Coronary artery (tissue), 2 donors: Measurements from ENCODE around the gene MAD1L1.

Source experiments
- DNase-seq: peaks from one replicate; pipeline ENCODE4 v3.0.0-alpha.2; 2017; ENCODE audit warnings: low spot score
- H3K27ac ChIP-seq, 2 donors: fragments of 200-600 bp; sonication (generic); one replicate each; pipeline ENCODE4 v1.5.1; 2016 to 2019
- H3K4me3 ChIP-seq: fragments of 200-600 bp; sonication (generic); 2 replicates; pipeline ENCODE4 v1.5.1; 2016; ENCODE audit warnings: mild to moderate bottlenecking, moderate library complexity
- TF ChIP-seq, protein P1 (sequence below): fragments of 200-600 bp; sonication (generic); IDR thresholded peaks from one replicate; pipeline ENCODE4 v1.5.1; 2019; ENCODE audit warnings: antibody characterized with exemption

MAD1L1 gene

DNA sequence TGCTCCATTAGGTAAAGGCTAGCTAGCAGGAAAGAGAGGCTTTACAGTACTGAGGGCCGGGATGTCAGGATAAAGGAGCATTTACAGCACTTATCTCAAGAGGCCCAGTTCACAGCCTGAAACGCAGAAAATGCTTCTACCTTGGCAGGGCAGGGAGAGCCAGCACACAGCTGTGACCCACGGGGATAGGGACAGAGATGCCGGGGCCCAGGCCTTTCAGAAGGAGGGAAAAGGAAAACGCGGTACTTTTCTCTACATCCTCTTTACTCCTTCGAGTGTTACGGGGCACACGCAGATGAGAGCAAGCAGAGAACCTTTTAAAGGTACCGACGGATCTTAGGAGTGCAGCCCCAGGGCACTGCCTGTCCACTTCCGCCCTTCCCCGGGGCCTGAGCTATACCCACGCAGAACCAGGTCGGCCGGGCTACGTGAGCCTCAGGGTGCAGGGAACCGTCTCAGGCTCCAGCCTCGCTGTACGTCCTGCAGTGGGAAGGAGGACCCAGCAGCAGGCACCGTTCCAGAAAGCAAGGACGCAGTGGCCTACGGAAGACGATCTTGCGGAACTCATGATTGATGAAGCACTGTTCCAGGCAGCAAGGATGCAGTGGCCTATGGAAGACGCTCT lies 330.4 kb downstream of the MAD1L1 start:
- Histone ChIP-seq H3K4me3 (no peak overlapping the region), H3K27ac (no peak overlapping the region)
- no peak for DNase-seq
- TF ChIP-seq, protein P1, sequence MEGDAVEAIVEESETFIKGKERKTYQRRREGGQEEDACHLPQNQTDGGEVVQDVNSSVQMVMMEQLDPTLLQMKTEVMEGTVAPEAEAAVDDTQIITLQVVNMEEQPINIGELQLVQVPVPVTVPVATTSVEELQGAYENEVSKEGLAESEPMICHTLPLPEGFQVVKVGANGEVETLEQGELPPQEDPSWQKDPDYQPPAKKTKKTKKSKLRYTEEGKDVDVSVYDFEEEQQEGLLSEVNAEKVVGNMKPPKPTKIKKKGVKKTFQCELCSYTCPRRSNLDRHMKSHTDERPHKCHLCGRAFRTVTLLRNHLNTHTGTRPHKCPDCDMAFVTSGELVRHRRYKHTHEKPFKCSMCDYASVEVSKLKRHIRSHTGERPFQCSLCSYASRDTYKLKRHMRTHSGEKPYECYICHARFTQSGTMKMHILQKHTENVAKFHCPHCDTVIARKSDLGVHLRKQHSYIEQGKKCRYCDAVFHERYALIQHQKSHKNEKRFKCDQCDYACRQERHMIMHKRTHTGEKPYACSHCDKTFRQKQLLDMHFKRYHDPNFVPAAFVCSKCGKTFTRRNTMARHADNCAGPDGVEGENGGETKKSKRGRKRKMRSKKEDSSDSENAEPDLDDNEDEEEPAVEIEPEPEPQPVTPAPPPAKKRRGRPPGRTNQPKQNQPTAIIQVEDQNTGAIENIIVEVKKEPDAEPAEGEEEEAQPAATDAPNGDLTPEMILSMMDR = no peak

DNA sequence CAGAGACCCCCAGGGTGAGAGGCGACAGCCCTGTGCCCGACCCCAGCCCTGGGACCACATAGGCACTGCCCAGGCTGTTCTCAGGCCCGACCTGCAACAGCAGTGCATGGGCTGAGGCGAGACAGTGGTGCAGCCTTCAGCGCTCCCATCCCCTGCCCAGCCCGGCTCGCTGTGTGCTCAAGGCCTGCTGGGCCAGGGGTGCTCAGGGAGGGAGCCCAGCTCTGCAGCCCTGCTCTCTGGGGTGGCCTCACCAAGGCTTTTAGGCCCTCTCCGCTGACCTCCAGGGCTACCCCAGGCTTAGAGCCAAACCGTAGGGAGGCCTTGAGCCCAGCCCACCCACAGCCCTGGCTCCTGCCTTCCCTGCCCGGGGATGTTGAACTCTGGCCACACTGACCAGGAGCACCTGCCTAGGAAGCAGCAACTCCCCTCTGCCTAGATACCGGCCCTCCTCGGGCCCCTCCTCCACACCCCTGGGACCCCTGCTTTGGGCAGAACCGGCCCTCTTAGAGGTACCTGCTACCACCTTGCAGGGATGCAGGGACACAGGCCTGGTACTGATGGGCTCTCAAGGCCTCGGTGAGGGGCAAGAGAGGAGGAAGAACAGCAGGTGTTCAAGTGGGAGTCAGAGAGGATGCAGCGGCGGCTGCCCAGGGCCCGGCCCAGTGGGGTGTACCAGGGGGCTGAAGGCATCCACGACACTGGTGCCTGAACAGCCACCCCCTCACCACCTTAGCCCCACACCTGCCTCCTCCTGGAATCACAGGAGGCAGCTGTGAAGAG lies 331.1 kb downstream of the MAD1L1 start:
- TF ChIP-seq, protein P1 = no peak
- DNase-seq = no peak

DNA sequence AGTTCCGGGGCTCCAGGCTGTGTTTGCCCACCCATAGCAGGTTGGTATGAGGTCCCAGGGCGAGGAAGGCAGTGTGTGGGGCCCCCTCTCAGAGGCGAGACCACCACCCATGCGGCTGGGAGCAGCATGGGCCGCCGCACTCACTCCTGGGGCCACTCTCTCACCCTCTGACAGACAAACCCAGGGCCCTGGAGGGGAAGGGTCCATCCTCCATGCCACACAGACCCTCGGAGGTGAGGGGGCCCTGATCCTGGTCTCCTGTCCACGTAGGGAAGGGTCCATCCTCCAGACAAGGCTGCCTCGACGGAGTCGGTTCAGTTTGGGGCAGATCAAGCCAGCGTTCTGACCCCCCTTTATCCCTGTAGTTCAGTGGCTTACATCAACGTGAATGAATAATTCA lies 331.9 kb downstream of the MAD1L1 start:
- no peak for DNase-seq
- TF ChIP-seq, protein P1 = no peak
- Histone ChIP-seq H3K4me3 (no peak overlapping the region), H3K27ac (no peak overlapping the region)

More for the DNA sequence above, 331.1 kb downstream of the MAD1L1 start:
- Histone ChIP-seq H3K4me3 (no peak overlapping the region), H3K27ac (no peak overlapping the region)

DNA sequence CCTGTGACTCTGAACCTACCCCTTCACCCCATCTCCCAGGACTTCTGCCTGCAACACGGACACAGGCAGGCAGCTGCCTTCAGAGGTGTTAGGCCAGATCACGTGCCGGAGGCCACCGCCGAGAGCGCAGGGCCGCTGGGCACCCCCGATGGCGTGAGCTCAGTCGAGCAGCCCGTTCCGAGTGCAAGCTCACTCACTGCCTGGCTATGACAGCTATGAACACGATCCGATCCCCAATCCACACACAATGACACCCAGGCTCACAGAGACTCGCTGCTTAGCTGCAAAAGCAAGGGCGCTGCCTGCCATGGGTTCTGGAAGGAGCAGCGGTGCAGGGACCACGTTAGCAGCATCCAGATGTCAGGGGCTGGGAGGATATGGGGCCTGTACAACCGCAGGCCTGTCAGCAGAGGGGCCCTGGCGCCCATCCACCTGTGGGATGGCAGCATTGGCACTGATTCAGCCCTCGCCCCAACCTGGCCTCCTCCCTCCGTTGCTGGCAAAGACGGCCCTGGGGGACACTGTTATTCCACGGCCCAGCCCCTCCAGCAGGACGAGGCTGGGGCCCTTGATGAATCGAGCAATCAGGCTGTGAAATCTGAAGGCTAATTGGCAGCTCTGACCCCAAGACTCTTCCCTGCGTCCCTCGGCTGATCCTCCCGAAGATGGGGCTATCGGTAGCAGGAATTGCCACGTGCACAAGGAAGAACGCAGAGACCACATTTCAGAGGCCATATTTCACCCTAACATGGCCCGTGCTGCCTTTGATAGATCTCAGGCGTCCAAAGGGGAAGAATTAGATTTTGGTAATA lies 332.6 kb downstream of the MAD1L1 start:
- DNase-seq = no peak
- Histone ChIP-seq H3K27ac (no peak overlapping the region), H3K4me3 (no peak overlapping the region)
- TF ChIP-seq, protein P1 = no peak

DNA sequence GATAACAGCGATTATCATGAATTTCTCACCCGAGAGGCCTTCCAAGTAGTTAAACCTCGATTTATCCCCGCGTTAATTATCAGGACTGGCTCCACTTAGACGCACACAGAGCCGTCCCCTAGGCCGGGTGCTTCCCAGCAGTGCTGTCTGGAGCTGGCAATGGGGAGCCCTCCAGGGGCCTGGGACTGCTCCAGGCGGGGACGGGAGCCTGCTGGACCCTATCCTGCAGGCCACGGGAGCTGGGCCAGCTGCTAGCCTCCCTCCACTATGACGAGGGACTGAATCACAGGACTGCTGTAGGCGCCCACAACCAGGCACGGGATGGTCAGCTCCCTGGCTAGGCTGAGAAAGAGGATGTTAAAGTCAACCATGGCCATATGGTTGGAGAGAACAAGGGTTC lies 333.5 kb downstream of the MAD1L1 start:
- no peak overlapping the region for H3K4me3 ChIP-seq
- H3K27ac ChIP-seq = no peak overlapping the region
- TF ChIP-seq, protein P1 = no peak
- DNase-seq = no peak

DNA sequence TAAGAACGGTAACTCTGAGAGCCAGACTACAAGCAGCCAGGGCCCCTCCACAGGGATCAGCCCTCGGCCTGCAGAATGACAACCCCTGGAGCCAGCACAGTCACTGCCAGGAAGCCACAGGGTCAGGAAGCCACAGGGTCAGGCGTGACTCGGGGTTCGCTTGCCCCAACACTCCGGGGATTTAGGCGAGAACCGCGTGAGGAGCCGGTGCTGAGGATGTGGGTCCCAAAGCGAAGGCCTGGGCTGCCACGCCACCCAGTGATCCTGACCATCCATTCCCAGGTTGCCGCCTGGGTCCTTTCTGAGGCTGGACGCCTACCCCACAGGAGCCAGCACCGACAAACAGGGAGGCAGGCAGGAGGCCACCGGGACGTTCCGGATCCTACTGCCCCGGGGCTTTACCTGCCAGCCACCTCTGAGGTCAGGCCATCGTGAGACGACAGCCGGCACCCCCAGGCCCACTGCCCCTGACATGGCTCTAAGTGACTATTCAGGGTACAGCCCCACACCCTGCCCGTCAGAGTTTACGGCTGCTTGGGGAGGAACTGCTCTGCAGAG lies 334.0 kb downstream of the MAD1L1 start:
- Histone ChIP-seq H3K27ac (no peak overlapping the region), H3K4me3 (no peak overlapping the region)
- no peak for DNase-seq
- TF ChIP-seq, protein P1 = no peak
